Gastroesophageal sphincter (tissue), 4 donors: Measurements from ENCODE around the gene DPEP2NB. TPM values are rescaled to one million over a fixed set of nuclear protein-coding genes. Genes with fewer than 3 reads are reported as not detected.

Experiments
- ATAC-seq: fragments of 150-250 bp; one replicate; pipeline ENCODE4 v1.9.1; 2016; ENCODE audit warnings: mild to moderate bottlenecking, moderate library complexity
- H3K27ac ChIP-seq, 4 donors: fragments of 200-600 bp; sonication (generic) in 3 of 4; 1 replicate in 3 of 4; 2 replicates in 1 of 4; pipeline ENCODE4 v1.5.1; 2016 to 2019
- H3K27me3 ChIP-seq: fragments of 200-600 bp; sonication (generic); one replicate; pipeline ENCODE4 v1.5.1; 2019
- H3K36me3 ChIP-seq, 2 donors: fragments of 200-600 bp; sonication (generic); one replicate each; pipeline ENCODE4 v1.5.1; 2019; ENCODE audit warnings: control low read depth in 1 of 2
- H3K4me1 ChIP-seq, 3 donors: fragments of 200-600 bp; sonication (generic); 1 replicate in 2 of 3; 2 replicates in 1 of 3; pipeline ENCODE4 v1.5.1; 2016 to 2019; ENCODE audit warnings: control low read depth in 2 of 3
- H3K4me3 ChIP-seq, 2 donors: fragments of 200-600 bp; sonication (generic); one replicate each; pipeline ENCODE4 v1.5.1; 2019; ENCODE audit warnings: mild to moderate bottlenecking in 1 of 2, moderate library complexity in 1 of 2
- H3K9me3 ChIP-seq, 3 donors: fragments of 200-600 bp; sonication (generic); one replicate each; pipeline ENCODE4 v1.5.1; 2017 to 2019; ENCODE audit warnings: control low read depth in 2 of 3
- EP300 ChIP-seq: sonication (generic); formaldehyde crosslinking; IDR thresholded peaks from one replicate; pipeline ENCODE4 v1.6.1; 2017; ENCODE audit warnings: antibody characterized with exemption, mild to moderate bottlenecking
- POLR2A ChIP-seq, 2 donors: fragments of 450-650 bp; IDR thresholded peaks; one replicate each; pipeline ENCODE4 v1.6.1; 2017; ENCODE audit warnings: antibody characterized with exemption in 2 of 2, mild to moderate bottlenecking in 2 of 2, moderate library complexity in 1 of 2
- POLR2AphosphoS5 ChIP-seq: sonication (generic); formaldehyde crosslinking; IDR thresholded peaks from one replicate; pipeline ENCODE4 v1.6.1; 2017; ENCODE audit warnings: antibody characterized with exemption
- WGBS, 2 donors: methylation state at CpG; one replicate each; pipeline ENCODE4 v1.1.5; 2018; ENCODE audit warnings: low coverage in 1 of 2; 5-methylcytosine and 5-hydroxymethylcytosine counted together
- total RNA-seq, 4 donors: library from RNA; depleted of rRNA; stranded (reverse); fragments of >200 nt; gene quantifications; one replicate each; pipeline ENCODE4 v1.1.0, GENCODE V29; 2016
- TF ChIP-seq, protein P1 (sequence below), 4 experiments: fragments of 200-600 bp in 2 of 4; fragments of 450-650 bp in 2 of 4; sonication (generic) in 1 of 4; IDR thresholded peaks; one replicate each; pipeline ENCODE4 v1.5.1; 2017 to 2019; ENCODE audit warnings: antibody characterized with exemption in 4 of 4, mild to moderate bottlenecking in 2 of 4, moderate library complexity in 2 of 4

DPEP2NB gene
- total RNA-seq, 4 donors from 2014 or later: not detected

DNA sequence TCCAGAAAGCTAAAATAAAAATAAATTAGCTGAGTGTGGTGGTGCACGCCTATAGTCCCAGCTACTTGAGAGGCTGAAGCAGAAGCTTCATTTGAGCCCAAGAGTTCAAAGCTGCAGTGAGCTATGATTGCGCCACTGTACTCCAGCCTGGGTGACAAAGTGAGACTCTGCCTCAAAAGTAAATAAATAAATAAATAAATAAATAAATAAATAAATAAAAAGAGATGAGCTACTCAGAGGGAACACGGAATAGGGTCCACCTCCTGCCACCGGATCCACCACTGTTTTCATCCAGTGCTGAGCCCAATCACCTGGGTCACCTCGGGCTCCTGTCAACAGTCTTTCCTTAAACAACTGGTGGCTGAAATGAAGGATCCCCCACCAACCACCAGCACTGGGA, 28.8 kb downstream of the DPEP2NB start:
- Histone ChIP-seq H3K4me1 (peaks cover 0 to 17% (median 0%) of the 10 kb centered on the region in 3 donors), H3K27ac (no peak overlapping the region), H3K36me3 (no peaks in the 10 kb centered on the region), H3K4me3 (no peak overlapping the region), H3K9me3 (no peaks in the 10 kb centered on the region), H3K27me3 (peaks cover 10% of the 10 kb centered on the region)
- WGBS, 2 donors: 81 to 100% methylated on average over 1 to 5 of the region's 5 CpGs
- no peak for ATAC-seq
- TF ChIP-seq, protein P1, sequence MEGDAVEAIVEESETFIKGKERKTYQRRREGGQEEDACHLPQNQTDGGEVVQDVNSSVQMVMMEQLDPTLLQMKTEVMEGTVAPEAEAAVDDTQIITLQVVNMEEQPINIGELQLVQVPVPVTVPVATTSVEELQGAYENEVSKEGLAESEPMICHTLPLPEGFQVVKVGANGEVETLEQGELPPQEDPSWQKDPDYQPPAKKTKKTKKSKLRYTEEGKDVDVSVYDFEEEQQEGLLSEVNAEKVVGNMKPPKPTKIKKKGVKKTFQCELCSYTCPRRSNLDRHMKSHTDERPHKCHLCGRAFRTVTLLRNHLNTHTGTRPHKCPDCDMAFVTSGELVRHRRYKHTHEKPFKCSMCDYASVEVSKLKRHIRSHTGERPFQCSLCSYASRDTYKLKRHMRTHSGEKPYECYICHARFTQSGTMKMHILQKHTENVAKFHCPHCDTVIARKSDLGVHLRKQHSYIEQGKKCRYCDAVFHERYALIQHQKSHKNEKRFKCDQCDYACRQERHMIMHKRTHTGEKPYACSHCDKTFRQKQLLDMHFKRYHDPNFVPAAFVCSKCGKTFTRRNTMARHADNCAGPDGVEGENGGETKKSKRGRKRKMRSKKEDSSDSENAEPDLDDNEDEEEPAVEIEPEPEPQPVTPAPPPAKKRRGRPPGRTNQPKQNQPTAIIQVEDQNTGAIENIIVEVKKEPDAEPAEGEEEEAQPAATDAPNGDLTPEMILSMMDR (IDR thresholded peaks at IDR 0.05): no peak
- TF ChIP-seq POLR2AphosphoS5 (no peak), EP300 (no peak), POLR2A (IDR thresholded peaks at IDR 0.05) (no peak)

DNA sequence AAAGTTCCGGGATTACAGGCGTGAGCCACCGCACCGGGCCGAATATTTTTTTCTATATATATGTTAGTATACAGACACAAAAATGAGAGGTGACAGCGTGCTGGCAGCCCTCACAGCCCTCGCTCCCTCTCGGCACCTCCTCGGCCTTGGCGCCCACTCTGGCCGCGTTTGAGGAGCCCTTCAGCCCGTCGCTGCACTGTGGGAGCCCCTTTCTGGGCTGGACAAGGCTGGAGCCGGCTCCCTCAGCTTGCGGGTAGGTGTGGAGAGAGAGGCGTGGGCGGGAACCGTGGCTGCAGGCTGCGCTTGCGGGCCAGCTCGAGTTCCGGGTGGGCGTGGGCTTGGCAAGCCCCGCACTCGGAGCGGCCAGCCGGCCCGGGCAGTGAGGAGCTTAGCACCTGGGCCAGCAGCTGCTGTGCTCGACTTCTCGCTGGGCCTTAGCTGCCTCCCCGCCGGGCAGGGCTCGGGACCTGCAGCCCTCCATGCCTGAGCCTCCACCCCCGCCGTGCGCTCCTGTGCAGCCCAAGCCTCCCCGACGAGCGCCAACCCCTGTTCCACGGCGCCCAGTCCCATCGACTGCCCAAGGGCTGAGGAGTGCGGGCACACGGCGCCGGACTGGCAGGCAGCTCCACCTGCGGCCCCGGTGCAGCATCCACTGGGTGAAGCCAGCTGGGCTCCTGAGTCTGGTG, 33.6 kb downstream of the DPEP2NB start:
- no peak overlapping the region for H3K4me3 ChIP-seq
- peaks cover 0 to 17% (median 0%) of the 10 kb centered on the region in 3 donors for H3K4me1 ChIP-seq
- 77% methylated on average over 3 of the region's 49 CpGs; no CpG with 5 or more reads in 1 of the 2 donors for WGBS, 2 donors
- no peaks in the 10 kb centered on the region for H3K36me3 ChIP-seq
- H3K27ac ChIP-seq: no peak overlapping the region
- ATAC-seq: no peak
- H3K9me3 ChIP-seq: no peaks in the 10 kb centered on the region
- peaks cover 38% of the 10 kb centered on the region for H3K27me3 ChIP-seq
- TF ChIP-seq POLR2A (IDR thresholded peaks at IDR 0.05) (no peak), EP300 (no peak), POLR2AphosphoS5 (no peak)
- TF ChIP-seq, protein P1 (IDR thresholded peaks at IDR 0.05): no peak

DNA sequence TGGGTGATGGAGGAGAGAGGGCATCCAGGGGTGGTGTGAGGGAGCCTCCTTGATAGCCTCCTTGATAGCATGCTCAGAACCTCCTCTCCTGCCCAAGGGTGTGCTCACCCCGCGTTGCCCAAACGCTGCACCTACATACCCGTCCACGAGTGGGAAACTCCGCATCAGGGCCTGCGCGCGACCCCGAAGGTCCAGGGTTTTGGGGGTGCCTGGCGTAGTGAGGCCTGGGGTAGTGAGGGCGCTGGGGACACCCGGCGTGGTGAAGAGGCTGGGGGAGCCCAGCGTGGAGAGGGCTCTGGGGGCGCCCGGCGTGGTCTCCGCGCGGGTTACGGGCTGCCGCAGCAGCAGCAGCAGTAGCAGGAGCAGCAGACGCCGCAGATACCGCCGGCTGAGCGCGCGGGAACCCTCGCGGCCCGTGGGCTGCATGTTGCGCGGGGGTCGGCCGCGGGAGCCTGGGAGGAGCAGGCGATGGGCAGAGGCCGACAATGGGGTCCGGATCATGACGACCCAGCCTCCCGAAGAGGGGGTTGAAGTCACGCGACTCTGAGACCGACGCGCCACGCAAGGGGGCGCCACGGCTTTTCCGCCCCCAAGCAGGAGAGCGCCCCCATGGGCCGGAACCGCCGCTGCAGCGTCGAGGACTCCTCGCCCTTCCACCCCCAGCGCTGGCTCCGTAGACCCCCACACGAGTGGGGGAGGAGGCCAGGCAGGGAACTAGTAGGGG, 35.6 kb downstream of the DPEP2NB start, which contains the start of gene DPEP3:
Gene DPEP3 (minus strand): TSS at position 545 of the 724 bp plus-strand sequence. CDS start 119 bp downstream, at position 426.
- H3K4me3 ChIP-seq: no peak within 1 kb of the TSS
- no peak for TF ChIP-seq EP300
- TF ChIP-seq, protein P1 (IDR thresholded peaks at IDR 0.05): peak in 2 of 4 experiments; percentile 17 to 24
- H3K27ac ChIP-seq: no peak within 1 kb of the TSS
- H3K4me1 ChIP-seq: peaks cover 0 to 12% (median 0%) of the 10 kb centered on the region in 3 donors
- no peak for ATAC-seq
- no peaks in the 10 kb centered on the region for H3K36me3 ChIP-seq
- no CpG with 5 or more reads among the region's 62 CpGs for WGBS, 2 donors
- no peaks in the 10 kb centered on the region for H3K9me3 ChIP-seq
- H3K27me3 ChIP-seq: peaks cover 38% of the 10 kb centered on the region

DNA sequence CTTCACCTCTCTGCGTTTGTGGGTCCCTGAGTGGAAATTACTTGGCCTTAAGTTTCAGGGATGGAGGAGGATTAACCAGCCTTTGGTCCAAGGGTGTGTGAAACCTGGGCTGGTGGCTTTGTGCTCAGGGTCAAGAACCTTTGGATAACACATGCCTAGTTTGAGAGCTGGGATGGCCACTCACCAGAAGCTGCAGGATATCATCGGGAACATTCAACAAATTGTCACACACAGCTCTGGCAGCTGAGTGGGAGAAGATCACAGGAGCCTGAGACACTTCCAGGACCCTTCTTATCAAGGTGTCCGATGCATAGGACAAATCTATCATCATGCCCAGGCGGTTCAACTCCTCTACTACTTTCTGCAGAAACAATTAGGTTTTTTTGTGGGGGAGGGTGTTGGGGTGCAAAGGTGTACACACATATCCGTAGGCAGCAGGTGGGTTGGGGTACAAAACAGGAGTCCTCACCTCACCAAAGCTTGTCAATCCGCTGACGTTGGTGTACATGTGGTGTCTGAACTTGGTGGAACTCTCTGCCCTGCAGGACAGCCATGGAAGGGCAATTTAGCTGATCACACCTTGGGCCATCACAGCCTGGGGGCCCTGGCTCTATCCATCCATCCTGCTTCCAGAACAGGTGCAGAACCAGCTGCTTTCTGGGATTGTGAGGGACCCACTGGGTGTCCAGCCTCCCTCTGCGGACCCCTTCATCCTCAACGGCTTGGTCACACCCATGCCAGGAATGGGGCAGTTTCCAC, 38.1 kb downstream of the DPEP2NB start:
- Histone ChIP-seq H3K4me3 (no peak overlapping the region), H3K27ac (no peak overlapping the region), H3K9me3 (no peaks in the 10 kb centered on the region), H3K27me3 (peaks cover 36% of the 10 kb centered on the region), H3K4me1 (no peaks in the 10 kb centered on the region), H3K36me3 (no peaks in the 10 kb centered on the region)
- ATAC-seq: no peak
- TF ChIP-seq EP300: no peak
- TF ChIP-seq, protein P1 (IDR thresholded peaks at IDR 0.05): no peak
- TF ChIP-seq POLR2AphosphoS5: no peak
- WGBS, 2 donors: 54 to 90% methylated on average over 2 to 5 of the region's 9 CpGs
